CD14-positive monocyte (primary cell): ENCODE results near the gene SNRNP35. TPM values are rescaled to one million over a fixed set of nuclear protein-coding genes. Genes with fewer than 3 reads are reported as not detected.
"Not testable (repeated sequence)": the region's sequence is repeated elsewhere in the genome, so short reads cannot be mapped to it uniquely, and the experiment has no call there.

Source experiments
- DNase-seq, 3 donors: peaks; one replicate each; pipeline ENCODE4 v3.0.0-alpha.2; 2011 to 2022
- H2AFZ ChIP-seq: 2 replicates; pipeline ENCODE4 v1.6.0; 2012; ENCODE audit warnings: mild to moderate bottlenecking, low read depth, low read length, inconsistent platforms; ENCODE audit not compliant: insufficient read depth, poor library complexity, severe bottlenecking
- H3K27ac ChIP-seq, 2 donors: 1 replicate in 1 of 2; 2 replicates in 1 of 2; pipeline ENCODE4 v1.5.1; 2012 to 2013; ENCODE audit warnings: low read length in 2 of 2, control low read depth in 1 of 2, inconsistent platforms in 1 of 2, low read depth in 1 of 2, mild to moderate bottlenecking in 1 of 2
- H3K27me3 ChIP-seq, 2 donors: one replicate each; pipeline versions ENCODE4 v1.6.0 to v1.6.1; 2011 to 2013; ENCODE audit warnings: low read length in 2 of 2; ENCODE audit not compliant: control insufficient read depth in 2 of 2, insufficient read depth in 2 of 2
- H3K36me3 ChIP-seq, 2 donors: replicated peaks in 1 of 2; 1 replicate in 1 of 2; 2 replicates in 1 of 2; pipeline versions ENCODE4 v1.5.1 to v1.6.1; 2012 to 2013; ENCODE audit warnings: low read length in 2 of 2, control low read depth in 1 of 2, inconsistent platforms in 1 of 2, mild to moderate bottlenecking in 1 of 2; ENCODE audit not compliant: insufficient read depth in 2 of 2, control insufficient read depth in 1 of 2
- H3K4me1 ChIP-seq, 2 donors: 1 replicate in 1 of 2; 2 replicates in 1 of 2; pipeline versions ENCODE4 v1.5.1 to v1.6.1; 2012 to 2013; ENCODE audit warnings: low read length in 2 of 2, control low read depth in 1 of 2, inconsistent platforms in 1 of 2, mild to moderate bottlenecking in 1 of 2, moderate library complexity in 1 of 2; ENCODE audit not compliant: insufficient read depth in 2 of 2, control insufficient read depth in 1 of 2
- H3K4me2 ChIP-seq: replicated peaks from 2 replicates; pipeline ENCODE3; 2012; ENCODE audit warnings: low read length, moderate library complexity, mild to moderate bottlenecking; ENCODE audit not compliant: poor library complexity, severe bottlenecking; ENCODE audit errors: extremely low read depth
- H3K4me3 ChIP-seq, 3 experiments: fragments of 200-600 bp in 1 of 3; sonication (generic) in 1 of 3; replicated peaks in 1 of 3; 1 replicate in 2 of 3; 2 replicates in 1 of 3; pipeline ENCODE4 v1.5.1; 2011 to 2013; ENCODE audit warnings: low read length in 3 of 3, mild to moderate bottlenecking in 3 of 3, control low read depth in 2 of 3, low read depth in 2 of 3, inconsistent platforms in 1 of 3, moderate library complexity in 1 of 3
- H3K79me2 ChIP-seq: 2 replicates; pipeline ENCODE4 v1.6.0; 2012; ENCODE audit warnings: mild to moderate bottlenecking, control low read depth, inconsistent platforms, low read length, moderate library complexity; ENCODE audit not compliant: insufficient read depth
- H3K9ac ChIP-seq: 2 replicates; pipeline ENCODE4 v1.6.0; 2017; ENCODE audit warnings: low read length, mild to moderate bottlenecking; ENCODE audit not compliant: insufficient read depth, poor library complexity, severe bottlenecking
- H3K9me3 ChIP-seq, 2 donors: replicated peaks in 1 of 2; 1 replicate in 1 of 2; 2 replicates in 1 of 2; pipeline versions ENCODE4 v1.5.1 to v1.6.1; 2012 to 2013; ENCODE audit warnings: low read length in 2 of 2, control low read depth in 1 of 2; ENCODE audit not compliant: control insufficient read depth in 1 of 2, insufficient read depth in 1 of 2
- H4K20me1 ChIP-seq: 2 replicates; pipeline ENCODE4 v1.6.0; 2012; ENCODE audit warnings: mild to moderate bottlenecking, low read length, control low read depth, moderate library complexity; ENCODE audit not compliant: insufficient read depth
- H3K27ac Mint-ChIP-seq, 7 donors: one replicate each; pipeline ENCODE4 v1.8.0; 2020; ENCODE audit warnings: mild to moderate bottlenecking in 7 of 7, mixed read lengths in 7 of 7, moderate library complexity in 6 of 7, inconsistent platforms in 2 of 7
- H3K27me3 Mint-ChIP-seq, 3 donors: one replicate each; pipeline ENCODE4 v1.8.0; 2021 to 2022; ENCODE audit warnings: low read depth in 3 of 3, mild to moderate bottlenecking in 3 of 3, mixed read lengths in 3 of 3, moderate library complexity in 3 of 3, inconsistent platforms in 1 of 3
- H3K36me3 Mint-ChIP-seq, 2 donors: one replicate each; pipeline ENCODE4 v1.8.0; 2020; ENCODE audit warnings: mixed read lengths in 2 of 2, inconsistent platforms in 1 of 2, mild to moderate bottlenecking in 1 of 2
- H3K4me1 Mint-ChIP-seq: one replicate; pipeline ENCODE4 v1.8.0; 2020; ENCODE audit warnings: mild to moderate bottlenecking, mixed read lengths
- H3K4me3 Mint-ChIP-seq, 2 donors: one replicate each; pipeline ENCODE4 v1.8.0; 2020; ENCODE audit warnings: mild to moderate bottlenecking in 2 of 2, mixed read lengths in 2 of 2, moderate library complexity in 1 of 2
- H3K9me3 Mint-ChIP-seq, 7 donors: one replicate each; pipeline ENCODE4 v1.8.0; 2020 to 2022; ENCODE audit warnings: mixed read lengths in 7 of 7, mild to moderate bottlenecking in 6 of 7, moderate library complexity in 6 of 7, inconsistent platforms in 2 of 7
- WGBS: methylation state at CpG from one replicate; pipeline ENCODE4 v1.1.5; 2013; ENCODE audit warnings: missing lambda C conversion rate; ENCODE audit not compliant: insufficient coverage; 5-methylcytosine and 5-hydroxymethylcytosine counted together
- intact Hi-C, 2 donors: fragments of 100-400 bp; cut with micrococcal nuclease; formaldehyde crosslinking; loops; one replicate each; pipeline versions ENCODE4 v1.15.0 to v1.15.1; 2023
- polyA plus RNA-seq, 3 donors: library from polyadenylated mRNA; depleted of rRNA in 1 of 3; unstranded in 2 of 3; stranded (reverse) in 1 of 3; fragments of 300-500 nt in 2 of 3; fragments of >200 nt in 1 of 3; fragmentation: Illumina TruSeq in 2 of 3; gene quantifications; 1 replicate in 2 of 3; 2 replicates in 1 of 3; pipeline ENCODE4 v1.2.3, GENCODE V29; 2012 to 2021
- TF ChIP-seq, protein P1 (sequence below): fragments of 200-600 bp; IDR thresholded peaks from one replicate; pipeline ENCODE4 v1.8.0; 2022; ENCODE audit warnings: antibody characterized with exemption, mild to moderate bottlenecking

The SNRNP35 gene
- polyA plus RNA-seq, 3 donors: 13.4 to 19.5 (median 16.7) TPM

GRCh38 chr12:123478762-123479161, 20.8 kb downstream of the SNRNP35 start:
- TF ChIP-seq, protein P1, sequence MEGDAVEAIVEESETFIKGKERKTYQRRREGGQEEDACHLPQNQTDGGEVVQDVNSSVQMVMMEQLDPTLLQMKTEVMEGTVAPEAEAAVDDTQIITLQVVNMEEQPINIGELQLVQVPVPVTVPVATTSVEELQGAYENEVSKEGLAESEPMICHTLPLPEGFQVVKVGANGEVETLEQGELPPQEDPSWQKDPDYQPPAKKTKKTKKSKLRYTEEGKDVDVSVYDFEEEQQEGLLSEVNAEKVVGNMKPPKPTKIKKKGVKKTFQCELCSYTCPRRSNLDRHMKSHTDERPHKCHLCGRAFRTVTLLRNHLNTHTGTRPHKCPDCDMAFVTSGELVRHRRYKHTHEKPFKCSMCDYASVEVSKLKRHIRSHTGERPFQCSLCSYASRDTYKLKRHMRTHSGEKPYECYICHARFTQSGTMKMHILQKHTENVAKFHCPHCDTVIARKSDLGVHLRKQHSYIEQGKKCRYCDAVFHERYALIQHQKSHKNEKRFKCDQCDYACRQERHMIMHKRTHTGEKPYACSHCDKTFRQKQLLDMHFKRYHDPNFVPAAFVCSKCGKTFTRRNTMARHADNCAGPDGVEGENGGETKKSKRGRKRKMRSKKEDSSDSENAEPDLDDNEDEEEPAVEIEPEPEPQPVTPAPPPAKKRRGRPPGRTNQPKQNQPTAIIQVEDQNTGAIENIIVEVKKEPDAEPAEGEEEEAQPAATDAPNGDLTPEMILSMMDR: no peak
- 96% methylated on average over 8 of the region's 10 CpGs for WGBS
- H2AFZ ChIP-seq: no peak overlapping the region
- no peaks in the 10 kb centered on the region for H3K9me3 Mint-ChIP-seq
- H3K9ac ChIP-seq: no peak overlapping the region
- no peaks in the 10 kb centered on the region for H3K27me3 ChIP-seq
- intact Hi-C loops: no loop called here
- peaks cover 2 to 6% (median 5%) of the 10 kb centered on the region in 3 donors for H3K27me3 Mint-ChIP-seq
- no peaks in the 10 kb centered on the region for H3K9me3 ChIP-seq
- H3K4me1 Mint-ChIP-seq: peaks cover 4% of the 10 kb centered on the region
- peaks cover 10 to 17% of the 10 kb centered on the region in 2 donors for H3K36me3 Mint-ChIP-seq
- no peak overlapping the region for H3K27ac ChIP-seq
- no peak overlapping the region for H3K4me2 ChIP-seq
- H3K4me3 Mint-ChIP-seq: no peak overlapping the region
- no peak overlapping the region for H3K27ac Mint-ChIP-seq
- H3K36me3 ChIP-seq: peaks cover 0 to 7% of the 10 kb centered on the region in 2 donors
- no peak for DNase-seq
- no peaks in the 10 kb centered on the region for H4K20me1 ChIP-seq
- no peaks in the 10 kb centered on the region for H3K4me1 ChIP-seq
- H3K79me2 ChIP-seq: no peaks in the 10 kb centered on the region
- no peak overlapping the region for H3K4me3 ChIP-seq

- peaks cover 0 to 5% of the 10 kb centered on the region in 2 donors for H3K36me3 ChIP-seq
- H3K27ac ChIP-seq: no peak overlapping the region
- no peaks in the 10 kb centered on the region for H3K27me3 ChIP-seq
- peaks cover 7 to 14% (median 12%) of the 10 kb centered on the region in 3 donors for H3K27me3 Mint-ChIP-seq
- H3K9me3 Mint-ChIP-seq: no peaks in the 10 kb centered on the region
- WGBS: 85% methylated on average over 9 of the region's 14 CpGs
- no peaks in the 10 kb centered on the region for H3K9me3 ChIP-seq
- H4K20me1 ChIP-seq: no peaks in the 10 kb centered on the region
- no peaks in the 10 kb centered on the region for H3K79me2 ChIP-seq
- intact Hi-C loops: loop anchor here in 1 of 2 donors (5.0 kb wide), 1 partner anchor 88 kb away; no protein-coding TSS in a partner anchor
- no peak overlapping the region for H2AFZ ChIP-seq
- no peak overlapping the region for H3K4me2 ChIP-seq
- no peak for DNase-seq
- TF ChIP-seq, protein P1: no peak
- no peak overlapping the region for H3K9ac ChIP-seq
- H3K27ac Mint-ChIP-seq: peak overlapping the region in 1 of 7 donors; percentile 35
- no peak overlapping the region for H3K4me3 Mint-ChIP-seq
- H3K4me3 ChIP-seq: no peak overlapping the region
- H3K4me1 ChIP-seq: no peaks in the 10 kb centered on the region
- H3K4me1 Mint-ChIP-seq: peaks cover 7% of the 10 kb centered on the region
- peaks cover 10 to 12% of the 10 kb centered on the region in 2 donors for H3K36me3 Mint-ChIP-seq
Observed at GRCh38 chr12:123479442-123480180, 21.7 kb downstream of the SNRNP35 start.

- H3K4me3 Mint-ChIP-seq, H3K27ac Mint-ChIP-seq, H3K4me1 Mint-ChIP-seq, H4K20me1 ChIP-seq, H2AFZ ChIP-seq, H3K36me3 Mint-ChIP-seq, H3K36me3 ChIP-seq, H3K4me2 ChIP-seq, H3K4me3 ChIP-seq, H3K4me1 ChIP-seq, H3K27ac ChIP-seq, H3K9ac ChIP-seq, DNase-seq, H3K27me3 ChIP-seq, H3K9me3 Mint-ChIP-seq, H3K9me3 ChIP-seq, H3K79me2 ChIP-seq: not testable (repeated sequence)
- 79% methylated on average over 3 of the region's 5 CpGs for WGBS
- intact Hi-C loops: loop anchor here in 1 of 2 donors (5.0 kb wide), 1 partner anchor 86 kb away; no protein-coding TSS in a partner anchor
- peaks cover 8 to 20% (median 13%) of the 10 kb centered on the region in 3 donors for H3K27me3 Mint-ChIP-seq
Observed at GRCh38 chr12:123481251-123481650, 23.3 kb downstream of the SNRNP35 start.
